ENCODE data around the gene FBLN7.
"Not testable (repeated sequence)": the region's sequence is repeated elsewhere in the genome, so short reads cannot be mapped to it uniquely, and the experiment has no call there.

The FBLN7 gene

DNA sequence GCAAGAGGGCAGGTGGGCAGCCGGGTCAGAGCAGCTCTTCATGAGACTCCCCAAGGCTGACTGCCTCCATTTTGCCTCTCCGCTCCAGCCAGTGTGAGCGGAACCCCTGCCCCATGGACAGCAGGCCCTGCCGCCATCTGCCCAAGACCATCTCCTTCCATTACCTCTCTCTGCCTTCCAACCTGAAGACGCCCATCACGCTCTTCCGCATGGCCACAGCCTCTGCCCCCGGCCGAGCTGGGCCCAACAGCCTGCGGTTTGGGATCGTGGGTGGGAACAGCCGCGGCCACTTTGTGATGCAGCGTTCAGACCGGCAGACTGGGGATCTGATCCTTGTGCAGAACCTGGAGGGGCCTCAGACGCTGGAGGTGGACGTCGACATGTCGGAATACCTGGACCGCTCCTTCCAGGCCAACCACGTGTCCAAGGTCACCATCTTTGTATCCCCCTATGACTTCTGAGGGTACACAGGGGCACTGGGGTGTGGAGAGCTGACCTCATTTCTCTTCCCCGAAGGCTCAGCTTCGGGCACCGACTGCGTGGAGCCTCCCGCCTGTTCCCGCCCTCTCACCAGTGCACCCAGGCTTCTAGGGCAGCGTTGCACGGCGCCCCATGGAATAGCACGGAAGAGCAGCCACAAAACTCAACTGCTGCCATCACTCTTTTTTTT lies 49.0 kb downstream of the FBLN7 start:
- no peak for DNase-seq

DNA sequence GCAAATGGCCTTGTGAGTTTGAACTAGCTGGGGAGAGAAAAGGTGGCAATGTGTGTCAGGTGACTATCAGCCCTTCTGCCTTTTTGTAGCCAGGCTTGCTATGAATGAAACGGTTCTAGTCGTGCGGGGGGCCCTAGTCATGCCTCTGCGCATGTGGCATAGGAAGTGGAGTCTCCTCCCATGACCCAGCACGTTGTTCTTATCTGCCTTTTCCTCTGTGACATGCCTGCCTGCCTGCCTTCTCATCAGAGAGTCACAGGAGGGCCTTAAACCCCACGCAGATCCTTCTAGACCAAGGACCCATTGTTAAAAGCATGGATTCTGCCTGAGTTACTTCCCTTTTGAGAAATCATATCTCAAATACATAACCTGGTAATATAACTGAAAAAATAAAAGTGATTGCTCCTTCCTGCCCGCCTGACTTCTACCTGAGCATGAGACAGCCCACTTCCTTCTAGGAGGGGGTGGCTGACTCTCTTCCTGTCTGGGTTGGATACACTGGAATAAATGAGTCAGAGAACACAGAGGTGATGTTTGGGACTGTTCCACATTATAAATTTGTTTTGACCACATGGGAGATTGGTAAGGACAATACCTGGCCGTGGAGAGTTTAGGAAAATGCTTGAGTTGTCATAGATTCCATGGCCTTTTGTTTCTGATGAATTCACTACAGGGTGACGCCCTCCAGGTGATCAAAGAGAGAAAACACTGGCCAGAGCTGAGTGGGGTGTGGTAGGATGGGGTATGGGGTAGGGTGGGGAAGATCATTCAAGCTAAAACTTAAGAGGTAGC lies 49.8 kb downstream of the FBLN7 start:
- no peak for DNase-seq

DNA sequence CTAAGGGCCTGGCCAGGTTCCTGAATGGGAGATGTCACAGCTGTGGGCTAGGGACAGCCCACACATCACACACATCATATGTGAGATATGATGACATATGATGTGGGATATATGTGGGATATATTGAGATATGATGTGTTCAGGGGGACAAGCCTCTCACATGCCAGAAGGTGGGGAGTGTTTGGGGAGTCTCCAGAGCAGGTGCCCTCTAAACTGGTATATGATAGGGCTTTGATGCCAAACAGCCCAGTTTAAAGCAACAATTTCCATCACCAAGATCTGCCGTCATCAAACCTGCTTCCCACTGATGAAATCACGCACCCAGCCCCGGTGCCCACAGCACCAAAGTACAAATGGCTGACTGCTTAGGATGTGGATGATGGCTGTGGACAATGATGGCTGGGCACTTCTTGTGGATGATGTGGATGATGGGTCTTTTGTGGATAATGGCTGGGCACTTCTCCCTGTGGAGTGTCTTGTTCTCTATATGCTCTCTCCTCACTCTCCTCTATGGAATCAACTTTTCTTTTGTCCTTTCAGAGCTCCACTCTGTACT lies 50.9 kb downstream of the FBLN7 start:
- no peak for DNase-seq

DNA sequence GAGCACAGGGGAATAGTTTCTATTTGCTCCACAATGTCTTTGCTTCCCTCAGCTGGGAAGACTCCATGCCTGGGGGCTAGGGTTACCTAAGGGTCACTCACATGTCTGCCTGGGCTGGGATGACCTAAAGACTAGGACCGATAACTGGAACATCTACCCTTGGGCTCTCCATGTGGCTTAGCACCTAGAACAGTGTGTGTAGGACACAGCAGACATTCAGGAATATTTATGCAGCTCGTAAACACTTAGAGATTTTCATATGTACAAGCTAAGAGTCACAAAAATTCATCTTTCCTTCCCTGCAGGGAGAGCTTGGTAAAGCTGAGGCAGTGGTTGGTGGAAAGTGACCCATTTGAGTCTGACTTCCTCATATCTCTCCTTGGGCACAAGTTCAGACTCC lies 55.8 kb downstream of the FBLN7 start:
- DNase-seq, result no peak

DNA sequence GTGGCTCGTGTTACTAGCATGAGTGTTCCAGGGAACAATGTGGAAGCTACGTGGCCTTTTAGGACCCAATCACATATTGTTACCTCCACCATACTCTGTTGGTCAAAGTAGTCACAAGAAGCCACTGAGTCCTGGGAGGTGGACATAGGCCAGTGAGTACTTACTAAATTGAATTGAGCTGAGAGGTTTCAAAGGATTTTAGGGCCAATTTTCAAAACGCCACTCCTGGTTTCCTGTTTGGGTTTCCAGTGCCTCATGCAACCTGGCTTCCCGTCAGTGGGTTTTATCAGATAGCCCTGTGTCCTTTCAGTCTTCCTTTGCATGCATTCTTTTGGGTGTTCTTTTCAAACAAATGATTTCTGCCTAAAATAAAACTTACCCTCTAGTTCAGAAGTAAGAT lies 56.3 kb downstream of the FBLN7 start:
- no peak for DNase-seq

DNA sequence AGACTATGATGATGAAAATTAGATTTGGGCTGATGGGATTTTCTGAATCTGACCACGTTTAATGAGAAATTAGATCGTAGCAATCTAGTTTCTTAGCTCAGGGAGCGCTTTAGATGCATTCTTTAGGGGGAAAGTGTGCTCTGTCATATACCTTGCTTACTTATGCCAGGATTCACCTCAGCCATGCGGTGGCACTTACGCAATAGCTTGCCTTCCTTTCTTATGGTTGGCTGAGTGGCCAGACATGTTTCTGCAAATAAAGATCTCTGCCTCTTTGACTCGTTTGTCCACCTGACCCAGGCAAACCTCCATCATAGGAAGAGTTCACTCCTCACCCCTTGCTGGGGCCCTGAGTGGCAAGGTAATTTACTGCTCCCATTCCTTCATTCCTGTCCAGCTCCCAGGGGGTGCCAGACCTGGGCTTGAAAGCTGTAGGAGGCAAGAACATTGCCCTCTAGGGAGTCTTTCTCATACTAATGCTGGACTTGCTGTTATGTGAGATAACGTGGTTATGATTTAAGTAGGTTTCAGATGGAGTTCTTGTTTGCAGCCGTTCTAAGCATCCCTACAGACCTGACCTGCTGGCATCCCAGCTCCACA lies 57.1 kb downstream of the FBLN7 start:
- DNase-seq, result no peak

DNA sequence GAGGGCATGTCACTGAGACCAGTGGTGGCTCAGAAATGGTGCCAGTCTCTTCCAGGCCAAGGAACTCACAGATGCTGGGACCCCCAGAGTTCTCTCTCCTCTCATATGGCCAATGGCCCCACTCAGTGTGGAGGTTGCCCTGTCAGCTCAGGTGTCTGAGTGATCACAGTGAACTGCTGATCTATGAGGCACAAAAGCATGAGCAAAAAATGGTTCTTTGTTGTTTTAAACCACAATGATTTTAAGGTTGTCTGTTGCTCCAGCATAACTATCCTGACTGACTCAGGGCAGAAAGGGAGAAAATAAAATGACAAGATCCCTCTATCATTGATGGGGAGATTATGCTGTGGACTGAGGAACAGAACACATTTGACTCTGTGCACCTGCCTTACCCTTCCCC lies 57.8 kb downstream of the FBLN7 start:
- DNase-seq, result no peak

DNA sequence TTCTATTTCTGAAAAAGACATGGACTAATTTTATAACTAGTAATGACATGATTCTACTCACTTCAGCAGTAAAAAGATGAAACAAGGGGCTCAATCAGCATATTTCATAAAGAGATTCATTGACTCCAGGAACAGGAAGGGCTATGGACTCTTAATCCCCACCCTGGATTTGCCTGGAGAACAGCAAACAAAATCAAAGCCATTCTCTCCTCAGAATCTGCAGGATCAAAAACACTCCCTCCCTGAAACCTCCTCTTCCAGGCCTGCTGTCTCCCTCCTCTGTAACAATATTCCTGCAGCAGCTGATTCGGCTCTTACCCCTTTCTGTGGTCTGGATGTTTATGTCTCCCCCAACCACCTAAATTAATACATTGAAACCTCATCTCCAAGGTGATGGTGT lies 59.7 kb downstream of the FBLN7 start:
- DNase-seq, result no peak

DNA sequence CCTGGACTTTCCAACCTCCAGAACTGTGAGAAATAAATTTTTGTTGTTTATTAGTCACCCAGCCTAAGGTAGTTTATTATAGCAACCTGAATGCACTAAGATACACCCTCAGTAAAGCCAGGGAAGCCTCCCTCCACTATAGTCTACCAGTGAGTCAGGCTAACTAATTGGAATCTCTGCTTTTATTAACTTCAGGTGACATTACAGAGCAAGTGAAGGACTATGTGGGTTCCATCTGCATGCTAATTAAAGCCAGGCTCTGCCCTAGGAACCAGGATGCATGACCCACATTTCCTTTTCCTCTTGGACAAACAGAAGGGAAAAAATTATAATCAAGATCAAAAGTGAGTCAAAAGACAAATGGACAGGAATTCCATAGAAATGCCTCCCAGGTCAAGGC lies 60.6 kb downstream of the FBLN7 start:
- DNase-seq, result no peak

DNA sequence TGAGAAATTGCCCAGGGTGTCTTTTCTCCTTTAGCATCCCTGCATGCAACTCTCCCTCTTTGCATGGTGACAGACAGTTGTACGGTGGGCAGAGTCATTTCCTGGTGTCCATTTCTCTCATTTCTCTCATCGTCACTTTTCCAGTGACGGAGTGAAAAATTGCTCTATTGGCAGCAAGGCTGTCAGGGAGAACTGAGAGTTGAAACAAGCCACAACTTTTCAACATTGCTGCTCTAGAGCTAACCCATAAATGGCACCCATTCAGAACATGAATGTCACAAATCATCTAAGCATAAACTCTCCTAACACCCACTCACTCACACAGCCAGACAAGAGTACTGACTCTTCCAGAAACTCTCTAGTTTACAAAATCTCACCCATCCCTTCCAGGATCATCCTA lies 61.0 kb downstream of the FBLN7 start:
- DNase-seq, result no peak

DNA sequence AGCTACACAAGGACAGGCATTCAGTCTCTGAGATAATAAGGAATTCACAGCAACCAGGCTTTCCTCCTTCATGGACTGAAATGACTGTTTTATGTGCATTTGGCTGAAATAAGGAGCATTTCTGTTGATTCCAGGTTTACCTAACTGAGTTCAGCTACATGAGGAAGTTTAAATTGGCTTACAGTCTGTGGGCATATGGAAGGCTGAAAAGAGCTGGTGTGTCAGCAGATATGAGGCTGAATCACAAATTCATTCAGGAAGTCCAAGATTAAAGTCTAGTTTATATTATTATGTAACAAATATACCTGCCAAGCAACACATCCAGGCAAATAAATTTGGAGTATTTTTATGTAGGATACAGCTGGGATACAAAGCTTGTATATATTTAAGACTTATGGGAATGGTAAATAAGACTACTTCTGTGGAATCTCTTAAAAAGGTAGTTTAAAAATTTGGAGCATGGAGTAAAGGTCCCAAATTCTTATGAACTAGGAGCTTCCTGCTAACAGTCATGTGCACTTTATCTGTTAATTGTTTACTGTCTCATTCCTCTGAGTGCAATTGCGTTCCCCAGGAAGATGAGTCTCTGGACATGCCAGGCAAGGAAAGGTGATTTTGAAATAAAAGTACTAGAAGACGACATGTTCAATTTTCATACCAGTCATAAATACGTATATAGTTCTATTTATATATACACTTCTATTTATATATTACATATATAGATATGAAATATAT lies 63.7 kb downstream of the FBLN7 start:
- no peak for DNase-seq

DNA sequence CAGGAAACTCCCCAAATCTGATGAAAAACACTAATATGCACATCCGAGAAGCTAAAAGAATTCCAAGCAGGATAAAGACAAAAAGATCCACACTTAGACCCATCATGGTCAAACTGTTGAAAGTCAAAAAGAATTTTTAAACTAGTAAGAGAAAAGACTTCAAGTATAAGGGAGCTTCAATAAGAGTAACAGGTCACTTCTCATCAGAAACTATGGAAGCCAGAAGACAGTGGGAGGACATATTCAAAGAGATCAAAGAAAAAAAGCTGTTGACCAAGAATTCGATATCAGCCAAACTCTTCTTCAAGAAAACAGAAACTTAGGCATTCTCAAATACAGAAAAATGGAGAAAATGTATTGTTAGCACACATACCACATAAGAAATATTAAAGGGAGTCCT lies 66.2 kb downstream of the FBLN7 start:
- no peak for DNase-seq

DNA sequence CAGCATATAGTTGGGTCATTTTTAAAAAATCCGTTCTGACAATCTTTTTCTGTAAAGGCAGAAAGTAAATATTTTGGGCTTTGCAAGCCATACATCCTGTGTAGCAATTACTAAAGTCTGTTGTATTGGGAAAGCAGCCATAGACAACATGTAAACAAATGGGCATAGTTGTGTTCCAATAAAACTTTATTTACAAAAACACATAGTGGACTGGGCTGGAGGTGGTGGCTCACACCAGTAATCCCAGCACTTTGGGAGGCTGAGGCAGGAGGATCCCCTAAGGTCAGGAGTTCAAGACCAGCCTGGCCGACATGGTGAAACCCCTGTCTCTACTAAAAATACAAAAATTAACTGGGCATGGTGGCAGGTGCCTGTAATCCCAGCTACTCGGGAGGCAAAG lies 69.7 kb downstream of the FBLN7 start:
- DNase-seq, result not testable (repeated sequence)

DNA sequence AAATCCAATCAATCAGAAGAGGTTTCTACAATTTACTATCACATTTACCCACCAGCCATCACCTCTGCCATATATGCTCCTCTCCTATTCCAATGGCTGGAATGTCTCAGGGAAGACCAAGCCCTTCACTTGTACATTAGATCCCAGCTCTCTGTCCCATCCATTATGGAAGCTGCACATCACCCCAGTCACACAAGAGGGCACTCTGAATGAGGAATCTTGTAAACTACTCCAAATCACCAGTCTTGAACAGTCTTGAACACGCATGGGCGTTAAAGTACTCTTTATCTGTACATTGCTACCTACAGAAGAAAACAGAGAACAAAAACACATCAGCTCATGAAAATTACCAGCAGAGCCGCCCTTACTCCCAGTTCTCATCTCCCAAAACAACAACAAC lies 78.0 kb downstream of the FBLN7 start:
- DNase-seq, result no peak

DNA sequence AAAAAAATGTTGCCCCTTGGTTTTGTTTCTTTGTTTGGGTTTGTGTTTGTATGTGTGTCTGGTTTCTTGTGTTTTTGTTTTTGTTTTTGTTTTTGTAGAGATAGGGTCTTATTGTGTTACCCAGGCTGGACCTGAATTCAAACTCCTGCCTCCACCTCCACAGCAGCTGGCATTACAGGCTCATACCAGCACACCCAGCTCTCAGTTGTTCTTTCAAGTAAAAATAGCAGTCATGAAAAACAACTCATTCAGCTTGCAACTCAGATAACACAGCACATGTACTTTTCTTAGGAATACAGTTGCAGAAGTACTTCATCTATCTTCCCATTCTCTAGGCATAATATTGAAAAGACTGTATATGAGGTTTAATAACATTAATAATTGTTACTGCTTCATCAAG lies 79.7 kb downstream of the FBLN7 start:
- DNase-seq, result no peak

DNA sequence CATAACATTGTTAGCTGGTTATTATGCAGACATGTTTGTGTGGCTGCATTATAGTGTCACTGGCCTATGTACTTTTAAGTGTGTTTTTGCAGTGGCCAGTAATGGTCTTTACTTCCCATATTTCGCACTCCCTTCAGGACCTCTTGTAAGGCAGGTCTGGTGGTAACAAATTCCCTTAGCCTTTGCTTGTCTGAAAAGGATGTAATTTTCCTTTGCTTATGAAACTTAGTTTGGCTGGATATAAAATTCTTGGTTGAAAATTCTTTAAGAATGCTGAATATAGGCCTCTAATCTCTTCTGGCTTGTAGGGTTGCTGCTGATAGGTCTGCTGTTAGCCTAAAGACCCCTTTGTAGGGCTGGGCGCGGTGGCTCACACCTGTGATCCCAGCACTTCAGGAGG lies 82.0 kb downstream of the FBLN7 start:
- no peak for DNase-seq

DNA sequence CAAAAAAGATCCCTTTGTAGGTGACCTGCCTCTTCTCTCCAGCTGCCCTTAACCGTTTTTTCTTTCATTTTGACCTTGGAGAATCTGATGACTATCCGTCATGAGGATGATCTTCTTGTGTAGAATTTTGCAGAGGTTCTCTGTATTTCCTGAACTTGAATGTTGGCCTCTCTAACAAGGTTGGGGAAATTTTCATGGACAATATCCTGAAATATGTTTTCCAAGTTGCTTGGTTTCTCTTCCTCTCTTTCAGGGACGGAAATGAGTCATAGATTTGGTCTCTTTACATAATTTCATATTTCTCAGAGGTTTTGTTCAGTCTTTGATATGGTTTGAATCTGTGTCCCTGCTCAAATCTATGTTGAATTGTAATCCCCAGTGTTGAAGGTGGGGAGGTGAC lies 82.6 kb downstream of the FBLN7 start:
- DNase-seq, result no peak

DNA sequence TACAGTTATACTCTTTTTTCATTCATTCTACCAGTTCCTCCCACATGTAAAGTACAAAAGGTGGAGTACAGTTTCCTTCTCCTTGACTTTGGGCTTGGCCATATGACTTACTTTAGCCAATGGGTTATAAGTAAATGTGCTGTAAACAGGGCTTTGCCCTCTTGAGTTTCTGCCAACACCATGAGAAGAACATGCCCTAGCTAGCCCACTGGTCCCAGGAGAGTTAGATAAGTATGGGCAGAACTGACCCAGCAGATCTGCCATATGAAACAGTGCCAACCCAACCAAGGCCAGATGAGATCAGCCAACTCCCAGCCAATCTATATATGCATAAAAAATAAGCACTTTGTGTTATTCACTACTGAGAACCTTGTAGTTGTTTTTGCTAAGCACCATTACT lies 91.2 kb downstream of the FBLN7 start:
- no peak for DNase-seq

DNA sequence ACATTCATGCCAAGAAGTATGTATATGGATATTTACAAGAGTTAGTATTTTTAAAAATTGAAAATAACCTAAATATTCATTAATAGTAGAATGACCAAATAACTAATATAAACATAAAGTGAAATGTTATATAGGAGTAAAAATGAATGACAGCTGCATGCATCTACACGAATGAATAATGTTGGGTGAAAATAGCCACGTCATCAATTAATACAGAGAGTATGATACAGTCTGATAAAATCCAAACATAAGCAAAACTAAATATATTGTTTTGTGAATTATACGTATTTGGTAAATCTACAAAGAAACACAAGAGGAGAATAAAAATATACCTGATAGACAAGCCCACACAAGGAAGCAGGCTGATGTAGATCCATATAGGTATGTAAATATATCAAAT lies 92.2 kb downstream of the FBLN7 start:
- no peak for DNase-seq
